NAMALWA (cell line): Measurements from ENCODE around the gene SNX30.
A peak's percentile ranks its signal among the peaks of the same experiment; 100 is the strongest.

Source experiments
- DNase-seq: peaks from one replicate; pipeline ENCODE4 v3.0.0-alpha.2; 2015; ENCODE audit warnings: low spot score

The SNX30 gene

DNA sequence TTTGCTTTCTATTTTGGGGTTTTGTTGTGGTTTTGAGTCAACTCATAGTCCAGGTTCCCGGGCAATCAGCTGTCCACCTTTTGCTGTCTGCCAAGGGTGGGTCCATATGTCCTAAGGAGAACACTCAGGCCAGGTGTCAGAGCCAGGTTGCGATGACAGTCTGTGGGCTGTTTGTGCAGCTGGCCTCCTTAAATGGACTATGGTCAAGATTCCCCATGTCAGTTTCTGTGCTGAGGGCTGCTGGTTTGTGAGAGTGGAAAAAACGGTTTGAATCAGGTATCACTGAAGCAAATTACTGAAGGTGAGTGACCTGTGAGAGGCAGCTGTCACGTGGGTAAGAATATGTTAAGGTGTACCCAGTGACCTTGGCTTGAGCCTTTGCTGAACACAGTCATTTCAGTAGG, 33.0 kb downstream of the SNX30 start:
- DNase-seq = no peak

GRCh38 chr9:112784020-112784785, 33.6 kb downstream of the SNX30 start:
- no peak for DNase-seq

DNA sequence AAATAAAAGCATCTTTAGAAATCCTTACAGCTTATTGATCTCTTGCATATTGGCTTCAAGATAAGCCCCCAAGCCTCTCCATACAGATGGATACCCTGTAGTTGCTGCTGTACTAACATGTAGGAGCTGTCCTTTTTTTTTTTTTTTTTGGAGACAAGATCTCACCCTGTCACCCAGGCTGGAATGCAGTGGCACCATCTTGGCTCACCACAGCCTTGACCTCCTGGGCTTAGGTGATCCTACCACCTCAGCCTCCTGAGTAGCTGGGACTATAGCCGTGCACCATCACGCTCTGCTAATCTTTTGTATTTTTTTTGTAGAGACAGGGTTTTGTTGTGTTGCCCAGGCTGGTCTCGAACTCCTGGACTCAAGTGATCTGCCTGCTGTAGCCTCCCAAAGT, 35.4 kb downstream of the SNX30 start:
- no peak for DNase-seq

DNA sequence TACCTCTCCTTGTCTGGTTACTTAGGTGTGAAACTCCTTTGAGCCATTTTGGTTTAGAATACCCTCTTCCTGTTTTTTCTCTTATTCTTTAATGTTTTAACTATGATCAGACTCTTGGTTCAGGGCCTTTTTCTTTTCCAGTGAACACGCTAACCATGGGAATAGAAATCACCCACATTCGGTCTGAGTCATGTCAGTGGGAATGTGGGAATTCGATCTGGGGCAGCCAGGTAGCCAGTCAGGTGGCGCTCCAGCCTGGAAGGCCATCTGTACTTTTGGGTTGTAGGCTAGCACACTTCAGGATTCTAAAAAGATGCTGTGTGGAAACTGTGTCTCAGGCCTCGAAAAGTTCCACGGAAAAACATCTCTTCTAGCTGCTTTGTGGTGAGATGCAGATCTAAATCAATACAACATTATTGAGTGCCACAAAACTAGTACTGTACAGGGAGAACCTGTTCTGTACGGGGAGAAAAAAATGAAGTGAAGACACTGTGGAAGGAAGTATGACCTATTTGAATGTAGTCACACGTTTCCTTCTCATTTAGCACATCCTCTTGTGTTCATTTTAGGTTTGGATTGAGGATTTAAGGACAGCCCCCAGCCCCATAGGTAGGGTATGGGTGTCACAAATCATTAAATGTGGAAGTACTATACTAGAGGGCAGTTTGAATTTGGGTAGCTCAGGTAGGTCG, 36.4 kb downstream of the SNX30 start:
- no peak for DNase-seq

DNA sequence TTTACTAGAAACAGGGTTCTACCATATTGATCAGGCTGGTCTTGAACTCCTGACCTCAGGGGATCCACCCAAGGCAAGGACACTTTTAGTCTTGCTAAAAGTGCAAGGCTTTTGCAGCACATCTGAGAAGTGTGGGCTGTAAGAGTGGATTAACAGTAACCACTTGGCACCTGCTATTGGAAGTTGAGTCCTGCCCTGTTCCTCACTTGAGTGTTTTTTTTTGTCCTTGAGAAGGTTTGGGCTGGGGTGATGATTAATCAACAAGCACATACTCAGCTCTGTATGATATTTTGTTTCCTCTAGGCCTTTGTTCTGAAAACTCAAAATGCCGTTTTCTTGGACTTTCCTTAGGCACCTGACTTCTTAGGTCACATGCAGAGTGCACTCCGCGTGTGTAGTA, 37.4 kb downstream of the SNX30 start:
- no peak for DNase-seq

DNA sequence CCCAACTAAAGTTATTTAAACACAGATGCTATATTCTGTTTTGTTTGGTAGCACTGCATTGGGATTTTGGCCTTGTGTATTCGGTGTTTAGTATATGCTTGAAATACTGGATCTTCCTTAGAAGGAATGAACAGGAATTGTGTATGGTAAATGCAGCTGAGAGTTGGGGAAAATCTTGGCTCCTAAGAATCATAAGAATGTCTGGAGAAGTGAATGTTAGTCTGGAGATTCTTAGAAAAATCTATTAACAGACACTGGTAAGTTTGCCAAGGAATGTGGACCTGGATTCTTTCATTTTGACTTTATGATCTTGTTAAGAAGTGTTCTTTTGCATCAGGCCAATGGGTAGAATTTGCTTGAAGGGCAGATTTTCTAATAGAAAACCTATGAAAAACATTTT, 38.9 kb downstream of the SNX30 start:
- no peak for DNase-seq

DNA sequence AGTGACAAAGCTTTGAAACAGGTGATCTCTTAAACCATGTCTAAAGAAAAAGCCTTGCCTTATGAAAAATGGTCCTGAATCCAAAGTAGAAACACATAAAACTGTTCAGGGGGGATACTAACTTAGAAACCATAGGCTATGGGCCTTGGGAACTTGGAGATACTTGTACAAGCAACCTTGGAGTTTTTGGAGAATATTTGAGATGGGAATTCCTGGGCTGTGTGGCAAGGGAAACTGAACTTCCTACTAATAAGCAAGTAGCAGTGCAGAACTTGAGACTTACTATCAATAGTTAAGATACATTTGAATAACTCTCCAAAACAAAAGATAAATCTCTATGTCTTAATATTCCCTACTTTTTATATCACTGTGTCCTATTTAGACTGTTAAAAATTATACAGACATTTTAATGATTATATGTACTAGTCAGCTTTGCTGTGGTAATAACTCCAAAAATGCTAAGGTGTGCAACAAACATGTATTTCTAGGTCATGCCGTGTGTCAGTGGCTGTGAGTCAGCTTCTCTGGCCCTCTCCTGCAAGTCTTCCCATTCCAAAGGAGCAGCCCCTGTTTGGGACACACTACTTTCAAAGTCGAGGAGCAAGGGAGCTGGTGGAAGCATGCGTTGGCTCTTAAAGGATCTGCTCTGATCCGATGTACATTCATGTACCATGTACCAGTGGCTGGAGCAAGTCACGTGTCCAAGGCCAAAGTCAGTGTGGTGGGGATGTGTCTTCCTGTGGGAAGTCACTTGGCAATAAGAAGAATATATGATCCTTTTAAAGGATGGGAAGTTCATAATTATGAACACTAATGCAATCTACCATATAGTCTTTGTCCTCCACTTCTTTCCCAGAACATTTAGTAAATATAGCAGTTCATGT, 39.6 kb downstream of the SNX30 start:
- DNase-seq = no peak

- no peak for DNase-seq
Measured at GRCh38 chr9:112792670-112793069, 42.1 kb downstream of the SNX30 start.

DNA sequence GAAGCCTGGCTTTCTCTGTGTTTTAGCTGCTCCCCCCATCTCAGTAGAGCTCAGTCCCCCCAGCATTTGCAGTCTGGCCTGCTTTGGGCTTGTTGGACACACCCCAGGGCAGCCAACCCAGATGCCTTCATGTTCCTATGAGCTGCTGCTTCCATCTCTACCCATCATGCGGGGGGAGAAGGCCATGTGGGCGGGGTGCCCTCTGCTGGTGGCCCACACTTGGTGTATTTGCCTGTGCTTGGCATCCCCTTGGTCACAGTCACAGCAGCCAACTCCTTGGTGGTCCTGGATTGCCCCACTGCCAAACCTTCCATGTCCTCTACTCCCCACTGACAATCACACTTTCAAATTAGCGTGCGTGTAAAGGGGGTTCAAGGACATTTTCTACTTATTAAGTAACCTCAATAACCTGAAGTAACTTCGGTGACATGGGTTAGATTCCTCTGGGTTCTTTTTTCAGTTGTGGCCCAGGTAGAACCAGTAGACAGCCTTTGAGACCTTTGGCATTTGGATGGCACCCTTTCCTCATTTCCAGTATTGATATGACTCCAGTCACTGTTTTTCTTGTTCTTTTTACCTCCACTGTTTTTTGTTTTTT, 42.8 kb downstream of the SNX30 start:
- peak; percentile 84 for DNase-seq

- no peak for DNase-seq
Measured at GRCh38 chr9:112794731-112795130, 44.2 kb downstream of the SNX30 start.

DNA sequence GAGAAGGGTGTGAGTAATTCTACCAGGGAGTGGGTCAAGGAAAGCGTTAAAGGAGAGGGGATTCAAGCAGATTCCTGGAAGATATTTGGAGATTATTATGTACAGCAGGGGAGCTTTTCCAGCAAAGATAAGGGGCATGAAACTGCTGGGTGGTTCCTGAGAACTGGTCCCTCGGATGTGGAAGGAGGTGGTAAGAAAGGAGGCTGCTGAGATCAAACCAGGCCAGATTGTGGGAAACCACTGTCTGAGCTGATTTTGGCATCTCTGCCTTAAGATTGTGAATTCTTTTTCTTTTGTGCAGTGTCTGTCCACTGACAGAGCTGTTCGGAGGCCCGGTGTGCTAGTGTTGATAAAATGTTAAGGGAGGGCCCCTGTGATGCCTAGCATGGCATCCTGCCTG, 45.4 kb downstream of the SNX30 start:
- DNase-seq = no peak

DNA sequence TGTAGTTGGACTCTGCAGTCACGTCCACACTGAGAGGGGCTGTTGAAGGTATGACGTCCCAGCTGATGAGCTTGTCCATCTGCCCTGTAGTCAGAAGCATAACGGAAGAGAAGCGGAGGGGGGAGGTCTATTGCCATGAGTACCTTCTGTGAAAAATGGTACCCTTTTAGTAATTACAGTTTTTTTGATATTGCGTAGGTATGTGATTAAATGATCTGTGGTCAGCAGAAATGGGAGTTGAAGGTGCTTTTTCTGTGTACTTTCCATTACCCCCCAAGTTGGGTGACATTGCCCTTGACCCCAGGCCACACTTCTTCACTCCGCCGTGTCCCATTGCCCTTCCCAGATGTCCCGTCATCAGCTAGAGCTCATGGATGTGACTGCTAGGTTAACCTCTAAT, 45.9 kb downstream of the SNX30 start:
- DNase-seq = no peak

DNA sequence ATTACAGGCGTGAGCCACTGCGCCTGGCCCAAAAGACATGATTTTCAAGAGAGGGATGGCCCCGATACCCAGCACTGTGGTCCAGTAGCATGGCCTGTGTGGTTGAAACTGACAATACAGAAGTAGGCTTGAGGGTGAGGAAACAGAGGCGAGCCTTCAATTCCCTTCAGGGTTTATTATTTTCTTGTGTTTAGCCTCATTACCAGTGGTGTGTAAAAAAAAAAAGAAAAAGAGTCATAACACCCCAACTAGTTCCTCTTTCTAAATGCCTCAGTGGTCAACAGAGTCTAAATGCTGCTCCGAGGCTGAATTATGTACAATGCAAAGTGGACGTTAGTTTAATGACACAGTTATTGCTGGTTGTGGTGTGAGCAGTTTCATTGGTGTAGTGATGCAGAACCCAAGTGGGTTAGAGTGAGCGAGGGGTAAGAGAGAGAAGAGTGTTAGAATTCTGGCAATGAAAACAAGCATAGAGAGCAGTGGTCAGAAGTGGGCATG, 58.8 kb downstream of the SNX30 start:
- DNase-seq = peak; percentile 81

DNA sequence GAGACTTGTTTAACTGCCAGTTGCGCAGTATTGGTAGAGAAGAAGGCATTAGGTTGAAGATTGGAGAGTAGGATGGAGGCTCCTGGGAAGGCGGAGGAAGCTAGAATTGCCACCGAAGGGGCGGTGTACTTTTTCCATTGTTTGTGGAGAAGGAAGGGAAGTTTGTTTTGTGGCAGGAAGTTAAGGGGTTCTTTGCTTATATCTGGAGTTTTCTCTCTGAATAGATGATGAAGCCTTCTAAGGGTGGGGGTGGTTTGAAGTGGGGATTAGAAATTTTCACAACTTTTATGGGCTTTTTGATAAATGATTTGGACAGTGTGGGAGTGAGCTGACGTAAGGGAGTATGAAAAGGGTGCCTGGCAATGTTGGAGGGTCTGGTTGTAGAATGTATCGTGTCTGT, 59.3 kb downstream of the SNX30 start:
- no peak for DNase-seq

GRCh38 chr9:112810696-112811490, 60.3 kb downstream of the SNX30 start:
- no peak for DNase-seq

DNA sequence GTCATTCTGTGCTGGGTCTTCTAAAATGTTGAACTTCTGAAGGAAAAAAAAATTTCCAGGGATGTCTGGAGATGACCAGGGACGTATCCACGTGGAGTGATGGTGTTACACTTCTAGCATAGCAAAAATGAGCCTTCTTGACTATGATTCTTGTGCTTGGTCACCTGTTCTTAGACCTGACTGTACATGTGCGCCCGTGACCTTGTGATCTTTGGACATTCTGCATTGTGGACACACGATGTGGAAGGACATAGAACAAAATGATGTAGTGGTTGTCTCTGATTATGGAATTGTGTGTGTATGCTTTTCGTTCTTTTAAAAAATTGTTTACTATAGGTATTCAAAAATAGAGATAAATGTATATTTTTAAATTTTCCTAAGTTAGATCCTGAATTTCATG, 61.0 kb downstream of the SNX30 start:
- DNase-seq = no peak

- no peak for DNase-seq
Measured at GRCh38 chr9:112815868-112816267, 65.3 kb downstream of the SNX30 start.

DNA sequence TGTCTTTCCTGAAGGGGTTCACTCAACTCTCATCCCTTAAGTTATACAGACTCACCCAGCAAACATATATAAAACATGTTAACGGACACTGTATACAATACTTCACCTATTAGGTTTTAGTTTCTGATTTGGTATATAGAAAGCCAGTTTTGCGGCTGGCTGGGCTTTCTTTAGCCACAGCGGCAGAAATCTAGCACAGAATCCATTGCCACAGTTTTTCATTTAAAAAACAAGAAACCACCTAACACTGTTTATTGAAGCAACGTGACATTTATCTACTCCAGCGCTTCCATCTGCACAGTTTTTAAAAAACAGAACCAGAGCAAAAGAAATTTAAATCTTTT, 67.3 kb downstream of the SNX30 start:
- DNase-seq = peak; percentile 26

DNA sequence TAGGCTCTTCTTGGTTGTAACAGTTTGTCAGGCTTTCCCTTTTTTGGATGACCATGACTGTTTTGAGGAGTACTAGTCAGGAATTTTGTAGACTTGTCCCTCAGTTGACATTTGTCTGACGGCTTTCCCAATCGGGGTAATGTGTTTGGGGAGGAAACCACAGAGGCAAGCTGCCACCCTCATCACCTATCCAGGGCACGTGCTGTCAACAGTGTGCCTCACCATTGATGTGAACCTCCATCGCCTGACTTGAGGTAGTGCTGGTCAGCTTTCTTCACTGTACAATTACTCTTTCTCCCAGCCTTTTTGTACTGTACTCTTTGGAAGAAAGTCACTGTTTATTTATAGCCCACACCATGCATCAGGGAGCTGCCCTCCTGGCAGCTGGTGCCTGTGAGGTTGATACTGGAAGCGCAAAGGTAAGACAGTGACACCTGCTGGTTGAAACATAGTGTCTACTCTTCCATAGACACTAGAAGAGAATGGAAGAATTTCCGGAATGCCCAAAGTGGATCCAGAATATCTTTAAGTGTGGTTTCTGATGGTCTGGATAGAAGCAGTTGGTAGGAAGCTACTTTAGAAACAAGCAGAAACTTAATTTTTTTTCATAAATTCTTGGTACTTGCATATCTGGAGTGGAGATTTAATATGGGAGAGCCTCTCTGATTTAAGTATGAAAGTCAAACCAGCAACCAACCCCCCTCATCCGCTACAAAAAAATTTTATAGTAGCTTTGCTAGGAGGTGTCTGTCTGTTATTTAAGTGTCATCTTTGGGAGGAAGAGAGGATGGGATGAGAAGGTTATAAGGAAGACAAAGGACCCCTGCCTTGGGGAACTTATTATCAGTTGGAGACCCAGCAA, 69.3 kb downstream of the SNX30 start:
- peak; percentile 64 for DNase-seq

- no peak for DNase-seq
Measured at GRCh38 chr9:112820881-112821280, 70.3 kb downstream of the SNX30 start.

GRCh38 chr9:112822618-112823017, 72.1 kb downstream of the SNX30 start:
- DNase-seq = no peak
